ENCODE measurements around the gene IRF6.

IRF6 gene

GRCh38 chr1:209747580-209748262 lies 58.2 kb downstream of the IRF6 start:
- peak; percentile 97 for DNase-seq (ENCODE audit: low read depth)
- H3K4me3 ChIP-seq (ENCODE audit: low read depth, low read length) = peak overlapping the region; percentile 30
- TF ChIP-seq, protein P1, sequence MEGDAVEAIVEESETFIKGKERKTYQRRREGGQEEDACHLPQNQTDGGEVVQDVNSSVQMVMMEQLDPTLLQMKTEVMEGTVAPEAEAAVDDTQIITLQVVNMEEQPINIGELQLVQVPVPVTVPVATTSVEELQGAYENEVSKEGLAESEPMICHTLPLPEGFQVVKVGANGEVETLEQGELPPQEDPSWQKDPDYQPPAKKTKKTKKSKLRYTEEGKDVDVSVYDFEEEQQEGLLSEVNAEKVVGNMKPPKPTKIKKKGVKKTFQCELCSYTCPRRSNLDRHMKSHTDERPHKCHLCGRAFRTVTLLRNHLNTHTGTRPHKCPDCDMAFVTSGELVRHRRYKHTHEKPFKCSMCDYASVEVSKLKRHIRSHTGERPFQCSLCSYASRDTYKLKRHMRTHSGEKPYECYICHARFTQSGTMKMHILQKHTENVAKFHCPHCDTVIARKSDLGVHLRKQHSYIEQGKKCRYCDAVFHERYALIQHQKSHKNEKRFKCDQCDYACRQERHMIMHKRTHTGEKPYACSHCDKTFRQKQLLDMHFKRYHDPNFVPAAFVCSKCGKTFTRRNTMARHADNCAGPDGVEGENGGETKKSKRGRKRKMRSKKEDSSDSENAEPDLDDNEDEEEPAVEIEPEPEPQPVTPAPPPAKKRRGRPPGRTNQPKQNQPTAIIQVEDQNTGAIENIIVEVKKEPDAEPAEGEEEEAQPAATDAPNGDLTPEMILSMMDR (conservative IDR thresholded peaks at IDR 0.05; ENCODE audit: low read depth, low read length) = peak; percentile 88

DNA sequence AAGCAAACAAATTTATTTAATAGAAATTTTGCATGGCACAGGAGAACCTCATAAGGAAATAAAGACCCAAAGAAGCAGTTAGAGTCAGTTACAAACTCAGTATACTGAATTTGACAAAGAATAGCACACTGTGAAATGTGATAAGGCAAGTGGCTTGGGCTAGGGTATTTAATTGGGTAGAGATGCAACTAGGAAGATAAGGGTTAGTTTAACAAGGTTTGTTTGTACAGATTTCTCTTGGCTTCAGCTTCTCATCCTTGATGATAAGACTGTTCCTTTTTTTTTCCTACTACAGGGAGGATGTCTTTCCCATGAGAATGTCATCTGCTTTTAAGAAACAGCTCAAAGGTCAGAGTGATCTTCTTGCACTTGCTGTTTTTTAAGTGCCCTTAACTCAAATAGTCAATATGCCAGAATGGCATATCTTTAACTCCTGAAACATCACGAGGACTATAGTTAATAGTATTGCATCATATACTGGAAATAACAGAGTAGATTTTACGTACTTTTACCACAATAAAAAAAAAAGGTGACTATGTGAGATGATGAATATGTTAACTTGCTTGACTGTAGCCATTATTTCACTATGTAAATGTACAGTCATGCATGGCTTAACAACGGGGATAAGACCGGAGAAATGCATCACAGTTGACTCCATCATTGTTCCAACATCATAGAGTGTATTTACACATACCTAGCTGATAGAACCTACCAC lies 59.3 kb downstream of the IRF6 start:
- no peak overlapping the region for H3K4me3 ChIP-seq (ENCODE audit: low read depth, low read length)
- peak; percentile 26 for DNase-seq (ENCODE audit: low read depth)
- TF ChIP-seq, protein P1 (conservative IDR thresholded peaks at IDR 0.05; ENCODE audit: low read depth, low read length) = no peak

DNA sequence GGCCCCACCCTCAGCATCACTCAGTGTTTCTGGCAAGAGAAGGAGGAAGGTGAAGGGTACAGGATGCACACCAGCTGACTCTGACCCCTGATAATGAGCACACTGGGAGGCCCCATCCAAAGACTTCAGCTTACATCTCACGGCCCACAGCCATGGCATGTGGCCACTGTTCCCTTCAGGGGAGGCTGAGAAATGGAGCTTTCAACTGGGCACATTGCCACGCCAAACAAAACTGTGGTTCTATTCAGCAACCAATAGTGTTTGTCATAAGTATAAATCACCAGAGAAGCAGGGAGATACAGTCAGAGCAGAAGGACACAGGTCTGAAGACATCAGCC lies 62.8 kb downstream of the IRF6 start:
- TF ChIP-seq, protein P1 (conservative IDR thresholded peaks at IDR 0.05; ENCODE audit: low read depth, low read length) = no peak
- no peak overlapping the region for H3K4me3 ChIP-seq (ENCODE audit: low read depth, low read length)
- DNase-seq (ENCODE audit: low read depth) = peak; percentile 94

GRCh38 chr1:209742409-209743144 lies 63.4 kb downstream of the IRF6 start:
- DNase-seq (ENCODE audit: low read depth) = peak; percentile 87
- TF ChIP-seq, protein P1 (conservative IDR thresholded peaks at IDR 0.05; ENCODE audit: low read depth, low read length) = no peak
- no peak overlapping the region for H3K4me3 ChIP-seq (ENCODE audit: low read depth, low read length)

DNA sequence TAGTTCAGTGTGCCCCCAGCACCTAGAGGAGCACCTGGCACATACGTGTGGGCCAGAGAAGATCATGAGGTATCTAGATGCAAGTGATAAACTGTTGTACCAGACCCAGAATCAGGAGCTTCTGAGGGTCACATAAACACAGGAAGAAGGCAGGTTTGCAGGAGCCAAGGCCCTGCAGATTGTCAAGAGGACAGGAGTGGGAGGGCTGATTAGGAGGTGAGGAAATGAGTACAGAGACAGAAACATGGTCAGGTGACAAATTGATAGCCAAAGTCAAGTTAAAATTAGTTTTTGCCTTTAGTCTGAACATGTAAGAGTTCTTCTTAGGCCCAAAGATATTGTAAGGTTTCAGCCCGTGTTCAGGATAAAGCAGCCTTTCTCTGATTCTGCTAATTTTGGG lies 64.1 kb downstream of the IRF6 start:
- TF ChIP-seq, protein P1 (conservative IDR thresholded peaks at IDR 0.05; ENCODE audit: low read depth, low read length) = no peak
- no peak overlapping the region for H3K4me3 ChIP-seq (ENCODE audit: low read depth, low read length)
- DNase-seq (ENCODE audit: low read depth) = no peak

- TF ChIP-seq, protein P1 (conservative IDR thresholded peaks at IDR 0.05; ENCODE audit: low read depth, low read length) = no peak
- H3K4me3 ChIP-seq (ENCODE audit: low read depth, low read length) = no peak overlapping the region
- no peak for DNase-seq (ENCODE audit: low read depth)
These were observed 64.7 kb downstream of the IRF6 start for GRCh38 chr1:209741193-209741592.
